SHP77 treated with DMSO at 0.1 percent for 48 hours (cell line): ENCODE results near the gene PPP1R13B.
A peak's percentile ranks its signal among the peaks of the same experiment; 100 is the strongest.

Experiments used
- DNase-seq: peaks from one replicate; lab custom pipeline; 2025; lab: John Stamatoyannopoulos, UW

Gene PPP1R13B

GRCh38 chr14:103836976-103837725 is 10.2 kb downstream of the PPP1R13B start:
- no peak for DNase-seq

GRCh38 chr14:103834956-103835355 is 12.4 kb downstream of the PPP1R13B start:
- no peak for DNase-seq

- no peak for DNase-seq
These were observed 13.7 kb downstream of the PPP1R13B start for GRCh38 chr14:103833711-103834110.

- no peak for DNase-seq
These were observed 15.3 kb downstream of the PPP1R13B start for GRCh38 chr14:103832046-103832445.

- no peak for DNase-seq
These were observed 16.7 kb downstream of the PPP1R13B start for GRCh38 chr14:103830511-103831270.

GRCh38 chr14:103828315-103828967 is 18.9 kb downstream of the PPP1R13B start:
- no peak for DNase-seq

- no peak for DNase-seq
These were observed 22.3 kb downstream of the PPP1R13B start for GRCh38 chr14:103825101-103825500.

- no peak for DNase-seq
These were observed 26.5 kb downstream of the PPP1R13B start for GRCh38 chr14:103820908-103821307.

GRCh38 chr14:103820382-103820781 is 27.0 kb downstream of the PPP1R13B start:
- DNase-seq = no peak

GRCh38 chr14:103819503-103820307 is 27.7 kb downstream of the PPP1R13B start:
- no peak for DNase-seq

GRCh38 chr14:103818870-103819269 is 28.5 kb downstream of the PPP1R13B start:
- no peak for DNase-seq

- DNase-seq = no peak
These were observed 29.0 kb downstream of the PPP1R13B start for GRCh38 chr14:103818422-103818821.

GRCh38 chr14:103817595-103817994 is 29.8 kb downstream of the PPP1R13B start:
- DNase-seq = no peak

- no peak for DNase-seq
These were observed 30.4 kb downstream of the PPP1R13B start for GRCh38 chr14:103816991-103817390.

GRCh38 chr14:103815253-103815652 is 32.1 kb downstream of the PPP1R13B start:
- no peak for DNase-seq

GRCh38 chr14:103811189-103811588 is 36.2 kb downstream of the PPP1R13B start:
- DNase-seq = no peak

- DNase-seq = peak; percentile 15
These were observed 38.9 kb downstream of the PPP1R13B start for GRCh38 chr14:103808403-103809001.

- DNase-seq = no peak
These were observed 40.6 kb downstream of the PPP1R13B start for GRCh38 chr14:103806805-103807204.

- no peak for DNase-seq
These were observed 41.7 kb downstream of the PPP1R13B start for GRCh38 chr14:103805708-103806107.

- DNase-seq = no peak
These were observed 43.7 kb downstream of the PPP1R13B start for GRCh38 chr14:103803661-103804060.

- DNase-seq = no peak
These were observed 45.0 kb downstream of the PPP1R13B start for GRCh38 chr14:103802356-103802755.

GRCh38 chr14:103801459-103801858 is 45.9 kb downstream of the PPP1R13B start:
- DNase-seq = no peak
